Central memory CD4-positive, alpha-beta T cell (primary cell): ENCODE measurements around the gene KCTD21.
"Not testable (repeated sequence)": the region's sequence is repeated elsewhere in the genome, so short reads cannot be mapped to it uniquely, and the experiment has no call there.

Experiments
- DNase-seq: peaks from one replicate; pipeline ENCODE4 v3.0.0; 2022
- total RNA-seq, 3 experiments: gene quantifications; one replicate each; lab custom pipeline; 2026; lab: John Stamatoyannopoulos, UW

KCTD21 gene, protein sequence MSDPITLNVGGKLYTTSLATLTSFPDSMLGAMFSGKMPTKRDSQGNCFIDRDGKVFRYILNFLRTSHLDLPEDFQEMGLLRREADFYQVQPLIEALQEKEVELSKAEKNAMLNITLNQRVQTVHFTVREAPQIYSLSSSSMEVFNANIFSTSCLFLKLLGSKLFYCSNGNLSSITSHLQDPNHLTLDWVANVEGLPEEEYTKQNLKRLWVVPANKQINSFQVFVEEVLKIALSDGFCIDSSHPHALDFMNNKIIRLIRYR
- 4.8 to 26.4 (median 8.4) reads per million in 3 experiments for total RNA-seq

- peak; percentile 86 for DNase-seq
These were observed at the start of gene KCTD21, which contains the start of gene USP35 for GRCh38 chr11:78188286-78189173. Gene KCTD21, minus strand, starts transcription at chr11:78188626. Its CDS starts 14,072 bp downstream, at chr11:78174554. Gene USP35, plus strand, starts transcription at chr11:78188919. Its CDS starts 7,327 bp downstream, at chr11:78196246.

DNA sequence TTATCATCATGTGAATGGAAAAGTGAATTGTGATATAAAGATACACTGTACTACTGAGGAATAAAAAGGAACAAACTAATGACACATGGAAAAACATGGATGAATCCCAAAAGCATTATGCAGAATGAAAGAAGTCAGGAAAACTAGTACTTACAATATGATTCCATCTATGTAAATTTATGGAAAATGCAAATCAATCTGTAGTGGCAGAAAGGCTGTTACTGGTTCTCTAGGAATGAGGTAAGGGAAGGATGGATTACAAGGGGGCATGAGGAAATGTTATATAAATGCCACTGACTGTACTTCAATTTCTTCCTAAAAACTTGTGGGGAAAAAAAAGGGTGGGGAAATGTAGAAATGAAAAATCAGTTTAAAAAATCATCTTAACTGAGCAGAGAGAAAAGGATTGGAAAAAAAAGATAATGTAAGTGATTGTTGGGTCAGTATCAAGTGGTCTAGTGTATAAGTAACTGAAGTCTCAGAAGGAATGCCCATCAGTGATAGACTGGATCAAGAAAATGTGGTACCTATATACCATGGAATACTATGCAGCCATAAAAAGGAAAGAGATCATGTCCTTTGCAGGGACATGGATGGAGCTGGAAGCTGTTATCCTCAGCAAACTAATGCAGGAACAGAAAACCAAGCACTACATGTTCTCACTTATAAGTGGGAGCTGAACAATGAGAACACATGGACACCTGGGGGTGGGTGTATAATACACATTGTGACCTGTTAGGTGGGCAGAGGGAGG is 49.0 kb upstream of the KCTD21 start:
- no peak for DNase-seq

GRCh38 chr11:78234006-78234405 is 45.6 kb upstream of the KCTD21 start:
- DNase-seq, result no peak

GRCh38 chr11:78233046-78233445 is 44.6 kb upstream of the KCTD21 start:
- DNase-seq, result not testable (repeated sequence)

DNA sequence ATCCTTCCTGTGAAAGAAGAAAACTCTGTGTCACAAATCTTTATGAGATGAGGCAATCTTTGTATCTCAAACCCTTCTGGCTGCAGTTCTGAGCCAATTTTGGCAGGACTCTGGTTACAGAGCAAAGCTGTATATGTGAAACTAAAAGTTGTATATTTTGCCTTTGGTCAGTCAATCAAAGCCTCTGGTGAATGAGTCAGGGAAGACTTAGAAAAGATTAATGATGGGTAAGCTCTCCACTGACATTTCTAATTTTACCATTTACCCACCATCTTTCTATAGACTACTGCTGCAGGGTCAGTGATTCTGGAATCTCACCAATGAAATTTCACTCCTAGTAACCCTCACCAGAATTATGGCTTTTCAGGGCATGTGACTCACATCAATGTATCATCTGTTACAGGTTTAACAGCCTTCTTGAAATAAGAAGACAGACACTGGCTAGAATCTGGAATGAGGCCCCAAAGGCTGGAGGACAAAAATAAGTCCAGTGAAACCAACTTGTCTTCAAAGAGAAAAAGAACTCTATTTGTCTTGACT is 43.6 kb upstream of the KCTD21 start:
- DNase-seq, result no peak

GRCh38 chr11:78230161-78230877 is 41.9 kb upstream of the KCTD21 start:
- no peak for DNase-seq

DNA sequence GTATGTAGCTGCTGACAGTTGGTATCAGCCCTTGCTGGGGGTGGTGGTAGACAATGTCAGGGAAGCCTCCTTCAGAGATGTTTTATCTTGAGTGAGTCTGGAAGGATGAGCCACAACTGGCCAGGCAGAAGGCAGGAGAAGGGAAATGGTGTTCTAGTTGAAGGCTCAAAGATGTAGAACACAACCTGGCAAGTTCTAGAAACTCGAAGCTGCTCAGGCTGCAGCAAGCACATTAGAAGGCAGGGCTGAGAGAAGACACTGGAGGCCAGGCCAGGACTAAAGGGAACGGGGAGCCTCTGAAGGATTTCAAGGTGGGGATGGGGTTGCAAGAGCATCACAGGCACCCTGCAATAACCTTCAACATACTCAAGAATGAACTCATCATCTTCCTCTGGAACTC is 40.7 kb upstream of the KCTD21 start:
- no peak for DNase-seq

- no peak for DNase-seq
These were observed 40.0 kb upstream of the KCTD21 start for GRCh38 chr11:78228467-78228866.

DNA sequence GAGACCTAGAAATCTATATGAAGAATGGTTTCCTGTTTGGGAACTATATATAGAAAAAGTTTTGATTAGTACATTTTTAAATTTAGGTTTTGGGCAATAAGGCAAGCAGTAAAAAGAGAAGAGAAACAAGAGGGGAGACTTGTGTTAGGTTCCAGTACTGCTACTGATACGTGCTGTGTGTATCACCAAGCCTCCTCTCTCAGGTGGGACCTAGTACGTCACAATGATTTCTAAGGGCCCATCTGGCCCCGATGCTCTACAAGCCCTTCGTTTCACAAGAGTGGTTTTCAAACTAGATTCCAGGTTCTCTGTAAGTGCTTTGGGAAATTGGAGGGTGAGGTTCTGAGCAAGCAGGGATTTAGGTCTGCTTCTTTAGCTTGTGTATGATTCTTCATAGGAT is 39.5 kb upstream of the KCTD21 start:
- no peak for DNase-seq

GRCh38 chr11:78226684-78227680 is 38.6 kb upstream of the KCTD21 start:
- DNase-seq, result no peak

- DNase-seq, result no peak
These were observed 36.5 kb upstream of the KCTD21 start for GRCh38 chr11:78224906-78225420.

DNA sequence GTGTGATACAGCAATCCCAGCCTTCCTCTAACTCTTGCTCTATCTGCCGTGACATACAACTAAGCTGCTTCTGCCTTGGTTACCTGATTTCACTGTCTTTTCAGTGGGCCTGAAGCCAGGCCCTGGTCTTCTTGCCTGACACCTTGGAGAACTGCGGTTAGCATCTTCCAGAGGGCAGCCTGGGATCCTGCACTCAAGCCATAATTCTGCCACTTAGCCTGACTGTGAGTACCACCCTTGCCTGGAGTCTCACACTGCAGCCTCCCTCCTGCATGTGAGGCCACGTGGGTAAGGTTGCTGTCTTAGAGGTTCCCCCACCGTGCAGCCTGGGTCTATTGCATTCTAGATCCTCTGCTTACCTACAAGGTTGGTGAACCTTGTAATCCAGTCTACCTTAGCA is 36.1 kb upstream of the KCTD21 start:
- no peak for DNase-seq

- DNase-seq, result no peak
These were observed 35.0 kb upstream of the KCTD21 start for GRCh38 chr11:78223320-78223954.

DNA sequence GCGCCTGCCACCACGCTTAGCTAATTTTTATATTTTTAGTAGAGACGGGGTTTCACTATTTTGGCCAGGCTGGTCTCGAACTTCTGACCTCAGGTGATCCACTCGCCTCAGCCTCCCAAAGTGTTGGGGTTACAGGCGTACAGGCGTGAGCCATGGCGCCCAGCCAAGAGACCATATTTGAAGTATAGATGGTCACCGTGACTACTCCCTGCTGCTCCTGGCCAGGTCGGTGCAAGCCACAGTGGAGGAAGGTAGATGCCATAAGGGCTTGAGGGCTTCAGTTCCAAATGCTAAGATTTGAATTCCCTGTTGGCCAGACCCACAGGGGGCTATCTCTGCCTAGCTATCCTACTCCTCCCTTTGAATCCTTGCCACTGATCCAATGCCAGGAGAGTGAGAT is 34.3 kb upstream of the KCTD21 start:
- DNase-seq, result not testable (repeated sequence)

GRCh38 chr11:78221396-78222315 is 33.2 kb upstream of the KCTD21 start:
- no peak for DNase-seq

DNA sequence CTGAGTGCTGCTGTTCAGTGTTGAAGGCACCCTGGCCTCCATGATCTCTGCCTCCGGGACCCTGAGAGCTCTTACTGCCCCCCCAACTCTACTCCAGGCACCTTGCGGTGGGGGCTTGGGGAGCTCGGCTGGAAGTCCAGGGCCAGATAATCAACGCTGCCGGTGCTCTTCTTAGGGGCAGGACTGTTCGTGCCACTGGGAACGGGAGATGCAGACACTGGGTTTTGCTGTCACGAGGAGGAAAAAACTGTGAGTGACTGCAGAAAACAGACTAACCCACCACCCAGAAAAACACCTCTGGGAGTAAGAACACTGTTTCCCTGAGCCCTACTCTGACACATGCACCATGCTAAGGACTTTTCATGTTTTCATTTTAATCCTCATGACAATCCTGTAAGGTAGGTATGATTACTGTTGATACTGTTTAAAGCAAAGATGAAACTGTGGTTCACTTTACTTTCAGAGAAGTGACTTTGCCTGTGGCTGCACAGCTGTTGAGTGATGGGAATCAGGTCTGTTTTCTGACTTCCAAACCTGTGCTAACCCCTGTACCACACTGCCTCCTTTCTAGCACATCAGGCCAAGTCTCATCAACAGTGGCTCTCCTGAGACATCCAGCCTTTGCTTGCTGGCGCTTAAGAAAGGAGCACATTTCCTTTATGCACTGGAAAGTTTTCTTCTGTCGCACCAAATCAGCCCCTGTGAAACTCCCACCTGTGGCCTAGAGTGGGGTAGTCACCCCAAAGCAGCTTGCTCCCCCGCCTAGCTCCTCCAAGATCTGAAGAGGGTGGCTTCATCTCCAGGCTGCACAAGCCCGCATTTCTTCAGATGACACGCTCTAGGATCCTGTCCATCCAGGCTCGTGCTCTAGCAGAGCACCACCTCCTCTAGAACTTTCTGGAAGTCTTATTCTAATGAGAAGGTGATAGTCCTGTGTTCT is 32.1 kb upstream of the KCTD21 start:
- DNase-seq, result no peak

GRCh38 chr11:78219493-78220217 is 31.2 kb upstream of the KCTD21 start:
- DNase-seq, result no peak
